Suprapubic skin (tissue), 4 donors: ENCODE results near the gene ARHGAP1. TPM values are rescaled to one million over a fixed set of nuclear protein-coding genes. Genes with fewer than 3 reads are reported as not detected.

Experiments used
- DNase-seq, 2 donors: peaks; one replicate each; pipeline ENCODE4 v3.0.0-alpha.2; 2019; ENCODE audit warnings: low spot score in 2 of 2
- H3K27ac ChIP-seq: fragments of 200-600 bp; sonication (generic); one replicate; pipeline ENCODE4 v1.5.1; 2019
- H3K27me3 ChIP-seq: fragments of 200-600 bp; sonication (generic); one replicate; pipeline ENCODE4 v1.5.1; 2019
- H3K36me3 ChIP-seq: fragments of 200-600 bp; sonication (generic); one replicate; pipeline ENCODE4 v1.5.1; 2019
- H3K4me1 ChIP-seq: fragments of 200-600 bp; sonication (generic); one replicate; pipeline ENCODE4 v1.5.1; 2019
- H3K4me3 ChIP-seq: fragments of 200-600 bp; sonication (generic); one replicate; pipeline ENCODE4 v1.5.1; 2019; ENCODE audit warnings: mild to moderate bottlenecking
- H3K9me3 ChIP-seq: fragments of 200-600 bp; sonication (generic); one replicate; pipeline ENCODE4 v1.5.1; 2019
- EP300 ChIP-seq: sonication (generic); formaldehyde crosslinking; IDR thresholded peaks from one replicate; pipeline ENCODE4 v1.6.1; 2017; ENCODE audit warnings: antibody characterized with exemption
- POLR2A ChIP-seq, 2 donors: fragments of 450-650 bp; IDR thresholded peaks; one replicate each; pipeline ENCODE4 v1.6.1; 2017; ENCODE audit warnings: antibody characterized with exemption in 2 of 2, mild to moderate bottlenecking in 2 of 2, moderate library complexity in 2 of 2
- POLR2AphosphoS5 ChIP-seq, 3 donors: sonication (generic); formaldehyde crosslinking; IDR thresholded peaks; one replicate each; pipeline ENCODE4 v1.6.1; 2017; ENCODE audit warnings: antibody characterized with exemption in 3 of 3
- WGBS: methylation state at CpG from one replicate; pipeline ENCODE4 v1.1.5; 2018; 5-methylcytosine and 5-hydroxymethylcytosine counted together
- total RNA-seq, 4 donors: library from RNA; depleted of rRNA; stranded (reverse); fragments of >200 nt; gene quantifications; one replicate each; pipeline ENCODE4 v1.1.0, GENCODE V29; 2016
- TF ChIP-seq, protein P1 (sequence below), 2 donors: fragments of 200-600 bp in 1 of 2; fragments of 450-650 bp in 1 of 2; sonication (generic) in 1 of 2; IDR thresholded peaks; one replicate each; pipeline ENCODE4 v1.5.1; 2016 to 2019; ENCODE audit warnings: antibody characterized with exemption in 2 of 2, mild to moderate bottlenecking in 1 of 2, moderate library complexity in 1 of 2

Gene ARHGAP1
- total RNA-seq, 4 donors from 2014 or later: 53.7 to 72.5 (median 68.5) TPM

DNA sequence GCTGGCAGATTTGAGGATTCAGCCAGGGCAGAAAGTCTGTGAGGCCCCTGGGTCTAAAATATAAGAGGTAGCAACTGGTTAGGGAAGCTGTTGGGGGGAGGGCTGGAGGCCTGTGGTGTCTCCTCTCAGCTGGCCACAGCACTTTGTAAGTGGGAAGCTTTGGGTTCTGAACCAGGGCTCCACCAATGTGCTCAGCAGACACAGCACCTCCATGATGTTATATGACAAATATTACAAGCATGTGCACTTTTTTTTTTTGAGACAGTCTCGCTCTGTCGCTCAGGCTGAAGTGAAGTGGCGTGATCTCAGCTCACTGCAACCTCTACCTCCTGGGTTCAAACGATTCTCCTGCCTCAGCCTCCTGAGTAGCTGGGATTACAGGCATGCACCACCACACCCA lies 8.0 kb downstream of the ARHGAP1 start:
- 78% methylated on average over 4 of the region's 4 CpGs for whole genome bisulfite sequencing

DNA sequence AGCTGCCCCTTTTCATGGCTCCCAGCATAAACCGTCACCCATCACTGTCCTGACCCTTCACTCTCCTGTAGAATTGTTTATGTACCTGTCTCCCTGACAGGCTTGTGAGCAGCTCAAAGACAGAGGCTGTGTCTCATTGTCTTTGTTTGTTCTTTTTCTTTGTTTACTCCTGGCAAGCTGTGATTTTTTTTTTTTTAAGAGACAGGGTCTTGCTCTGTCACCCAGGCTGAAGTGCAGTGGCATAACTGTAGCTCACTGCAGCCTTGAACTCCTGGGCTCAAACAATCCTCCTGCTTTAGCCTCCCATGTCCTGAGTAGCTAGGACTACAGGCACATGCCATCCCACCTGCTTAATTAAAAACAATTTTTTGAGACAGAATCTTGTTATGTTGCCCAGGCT lies 9.7 kb downstream of the ARHGAP1 start:
- WGBS: 92% methylated on average over 1 of the region's 1 CpG
- Histone ChIP-seq H3K4me3 (no peak overlapping the region), H3K9me3 (no peaks in the 10 kb centered on the region), H3K27me3 (no peaks in the 10 kb centered on the region), H3K4me1 (peaks cover 35% of the 10 kb centered on the region), H3K27ac (no peak overlapping the region), H3K36me3 (peaks cover 79% of the 10 kb centered on the region)
- DNase-seq: no peak
- TF ChIP-seq POLR2A (IDR thresholded peaks at IDR 0.05) (no peak), POLR2AphosphoS5 (IDR thresholded peaks at IDR 0.05) (no peak)
- TF ChIP-seq, protein P1, sequence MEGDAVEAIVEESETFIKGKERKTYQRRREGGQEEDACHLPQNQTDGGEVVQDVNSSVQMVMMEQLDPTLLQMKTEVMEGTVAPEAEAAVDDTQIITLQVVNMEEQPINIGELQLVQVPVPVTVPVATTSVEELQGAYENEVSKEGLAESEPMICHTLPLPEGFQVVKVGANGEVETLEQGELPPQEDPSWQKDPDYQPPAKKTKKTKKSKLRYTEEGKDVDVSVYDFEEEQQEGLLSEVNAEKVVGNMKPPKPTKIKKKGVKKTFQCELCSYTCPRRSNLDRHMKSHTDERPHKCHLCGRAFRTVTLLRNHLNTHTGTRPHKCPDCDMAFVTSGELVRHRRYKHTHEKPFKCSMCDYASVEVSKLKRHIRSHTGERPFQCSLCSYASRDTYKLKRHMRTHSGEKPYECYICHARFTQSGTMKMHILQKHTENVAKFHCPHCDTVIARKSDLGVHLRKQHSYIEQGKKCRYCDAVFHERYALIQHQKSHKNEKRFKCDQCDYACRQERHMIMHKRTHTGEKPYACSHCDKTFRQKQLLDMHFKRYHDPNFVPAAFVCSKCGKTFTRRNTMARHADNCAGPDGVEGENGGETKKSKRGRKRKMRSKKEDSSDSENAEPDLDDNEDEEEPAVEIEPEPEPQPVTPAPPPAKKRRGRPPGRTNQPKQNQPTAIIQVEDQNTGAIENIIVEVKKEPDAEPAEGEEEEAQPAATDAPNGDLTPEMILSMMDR (IDR thresholded peaks at IDR 0.05): no peak

More for the DNA sequence above, 8.0 kb downstream of the ARHGAP1 start:
- no peaks in the 10 kb centered on the region for H3K9me3 ChIP-seq
- peaks cover 45% of the 10 kb centered on the region for H3K4me1 ChIP-seq
- H3K27me3 ChIP-seq: no peaks in the 10 kb centered on the region
- no peak overlapping the region for H3K4me3 ChIP-seq
- DNase-seq: no peak
- H3K27ac ChIP-seq: no peak overlapping the region
- TF ChIP-seq, protein P1 (IDR thresholded peaks at IDR 0.05): no peak
- TF ChIP-seq POLR2AphosphoS5 (IDR thresholded peaks at IDR 0.05) (no peak), EP300 (no peak), POLR2A (IDR thresholded peaks at IDR 0.05) (no peak)
- peaks cover 69% of the 10 kb centered on the region for H3K36me3 ChIP-seq

DNA sequence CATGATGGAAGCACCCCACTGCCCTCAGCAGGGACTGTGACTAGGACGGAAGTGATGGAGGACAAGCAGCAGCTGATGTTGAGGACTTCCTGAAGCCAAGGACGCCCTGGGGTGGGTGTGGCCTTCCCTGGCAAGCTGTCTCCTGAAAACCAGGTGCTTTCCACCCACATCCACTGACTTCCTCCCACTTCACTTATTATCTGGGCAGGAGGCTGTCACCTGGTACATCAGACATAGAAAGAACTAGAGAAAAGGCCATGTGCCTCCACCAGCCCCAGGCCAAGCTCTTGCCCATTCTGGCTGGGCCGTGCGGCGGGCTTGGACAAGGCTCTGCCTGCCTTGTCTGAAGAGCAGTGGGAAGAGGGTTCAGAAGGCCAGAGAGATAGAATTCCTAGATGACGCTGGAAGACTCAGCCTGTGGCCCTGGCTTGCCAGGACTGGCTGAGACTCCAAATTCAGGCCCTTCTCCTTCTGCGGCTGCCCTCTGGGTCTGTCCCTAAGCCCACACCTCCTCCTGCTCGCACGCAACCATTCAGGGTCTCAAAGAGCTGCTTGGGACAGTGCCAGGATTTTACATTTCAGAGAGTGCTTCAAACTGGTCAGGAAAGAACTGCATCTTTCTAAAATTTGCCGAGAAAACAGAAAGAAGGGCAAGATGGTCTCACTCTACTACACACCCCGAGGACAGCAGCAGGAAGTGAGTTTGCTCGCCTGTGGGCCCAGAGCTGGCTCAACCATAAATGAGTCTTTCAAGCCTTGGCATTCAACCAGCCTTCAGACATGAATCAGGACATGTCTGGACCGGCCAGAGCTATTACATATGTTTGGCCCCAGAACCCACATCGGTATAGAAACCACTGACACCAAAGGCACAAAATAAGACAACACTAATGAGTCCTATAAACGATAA lies 13.3 kb downstream of the ARHGAP1 start:
- Histone ChIP-seq H3K27me3 (no peaks in the 10 kb centered on the region), H3K4me3 (no peak overlapping the region), H3K4me1 (peaks cover 16% of the 10 kb centered on the region), H3K36me3 (peaks cover 47% of the 10 kb centered on the region), H3K9me3 (no peaks in the 10 kb centered on the region), H3K27ac (peak overlapping the region; percentile 74)
- TF ChIP-seq, protein P1 (IDR thresholded peaks at IDR 0.05): no peak
- TF ChIP-seq EP300: no peak
- TF ChIP-seq POLR2AphosphoS5 (IDR thresholded peaks at IDR 0.05): no peak
- TF ChIP-seq POLR2A (IDR thresholded peaks at IDR 0.05): no peak
- WGBS: 45% methylated on average over 13 of the region's 15 CpGs
- no peak for DNase-seq

DNA sequence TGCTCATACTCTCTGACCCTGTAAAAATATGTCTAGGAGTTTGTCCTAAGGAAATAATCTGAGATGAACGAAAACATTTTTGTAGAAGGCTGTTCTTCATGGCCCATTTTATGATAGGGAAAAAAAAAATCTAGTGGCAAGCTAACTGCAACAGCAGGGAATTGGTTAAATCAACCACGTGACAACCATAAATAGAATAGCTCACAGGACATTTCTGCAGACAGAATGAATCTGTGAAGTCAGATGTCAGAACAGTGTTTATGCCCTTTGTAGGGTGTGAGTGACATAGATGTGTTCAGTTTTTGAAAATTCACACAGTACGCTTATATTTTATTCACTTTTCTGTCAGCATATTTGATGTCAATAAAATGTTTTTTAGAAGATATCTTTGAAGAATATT lies 16.1 kb downstream of the ARHGAP1 start:
- Histone ChIP-seq H3K9me3 (no peaks in the 10 kb centered on the region), H3K4me3 (no peak overlapping the region), H3K36me3 (peaks cover 53% of the 10 kb centered on the region), H3K27me3 (no peaks in the 10 kb centered on the region), H3K4me1 (peaks cover 16% of the 10 kb centered on the region), H3K27ac (no peak overlapping the region)
- no peak for DNase-seq
- TF ChIP-seq, protein P1 (IDR thresholded peaks at IDR 0.05): no peak
- TF ChIP-seq POLR2A (IDR thresholded peaks at IDR 0.05): no peak
- no peak for TF ChIP-seq POLR2AphosphoS5 (IDR thresholded peaks at IDR 0.05)
- no peak for TF ChIP-seq EP300
- WGBS: 72% methylated on average over 3 of the region's 3 CpGs
